ENCODE results near the gene SLC52A1.
"Not testable (repeated sequence)": the region's sequence is repeated elsewhere in the genome, so short reads cannot be mapped to it uniquely, and the experiment has no call there.

The SLC52A1 gene

DNA sequence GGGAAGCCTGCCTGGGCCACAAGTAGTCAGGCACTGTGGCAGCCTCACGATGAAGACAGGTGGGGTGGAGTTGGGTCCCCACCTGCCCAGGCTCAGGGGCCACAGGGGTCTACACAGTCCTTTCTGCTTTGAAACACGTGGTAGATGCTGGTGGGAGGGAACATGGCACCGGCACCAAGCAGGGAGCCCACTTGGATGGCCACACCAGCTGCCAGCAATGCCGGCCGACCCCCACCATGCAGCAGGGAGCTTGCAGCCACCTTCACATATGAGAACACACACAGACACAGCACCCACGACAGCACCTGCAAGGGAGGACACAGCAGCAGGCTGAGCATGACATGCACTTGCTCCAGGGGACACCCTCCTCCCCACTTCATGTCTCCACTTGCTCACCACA is 2.4 kb downstream of the SLC52A1 start:
- H2BK15ac ChIP-seq (ENCODE audit: low read length), result peak overlapping the region; percentile 1
- no peaks in the 10 kb centered on the region for H3K36me3 ChIP-seq (replicated peaks in 1 of 2; ENCODE audit: control insufficient read depth in 2 of 2, insufficient read depth in 2 of 2, low read length in 2 of 2)
- H2AFZ ChIP-seq (ENCODE audit: low read length), result no peak overlapping the region
- H3K14ac ChIP-seq (ENCODE audit: low read length), result no peak overlapping the region
- peak overlapping the region; percentile 27 for H3K18ac ChIP-seq (ENCODE audit: low read length)
- DNase-seq (ENCODE audit: low spot score), result no peak
- H2BK120ac ChIP-seq (ENCODE audit: low read depth, low read length), result no peak overlapping the region
- peaks cover 0 to 2% of the 10 kb centered on the region in 2 donors for H3K4me1 ChIP-seq (ENCODE audit: control insufficient read depth in 2 of 2, insufficient read depth in 1 of 2, low read depth in 1 of 2, low read length in 2 of 2)
- H3K79me1 ChIP-seq (ENCODE audit: low read depth, low read length), result peaks cover 4% of the 10 kb centered on the region
- H3K23ac ChIP-seq (ENCODE audit: low read depth, low read length, poor library complexity), result no peak overlapping the region
- no peak overlapping the region for H4K91ac ChIP-seq (ENCODE audit: low read depth, low read length, poor library complexity)
- H2AK5ac ChIP-seq (ENCODE audit: low read depth, low read length), result peak overlapping the region; percentile 88
- H4K8ac ChIP-seq (ENCODE audit: low read depth, low read length), result no peak overlapping the region
- peak overlapping the region; percentile 24 for H3K9ac ChIP-seq (ENCODE audit: low read depth, low read length, poor library complexity)
- H3K4me2 ChIP-seq (ENCODE audit: insufficient read depth, low read length, poor library complexity, severe bottlenecking), result no peak overlapping the region
- no peak overlapping the region for H2BK12ac ChIP-seq (ENCODE audit: low read length)
- no CpG with 5 or more reads among the region's 6 CpGs for WGBS, 2 donors (ENCODE audit: extremely low coverage in 2 of 2, insufficient read length in 2 of 2, insufficient replicate concordance in 1 of 2)
- peaks cover 0 to 40% (median 17%) of the 10 kb centered on the region in 3 experiments for H3K27me3 ChIP-seq (ENCODE audit: control insufficient read depth in 3 of 3, insufficient read depth in 3 of 3, low read depth in 1 of 3, low read length in 3 of 3)
- peak overlapping the region; percentile 0 for H3K4ac ChIP-seq (ENCODE audit: low read length)
- no peak overlapping the region for H3K27ac ChIP-seq (replicated peaks; ENCODE audit: low read length)
- no peak overlapping the region for H2BK5ac ChIP-seq (ENCODE audit: low read length)
- no peak overlapping the region for H3K4me3 ChIP-seq (ENCODE audit: low read length in 2 of 2)
- no peaks in the 10 kb centered on the region for H3K9me3 ChIP-seq (replicated peaks in 1 of 2; ENCODE audit: control insufficient read depth in 2 of 2, insufficient read depth in 1 of 2, low read depth in 1 of 2, low read length in 2 of 2)

DNA sequence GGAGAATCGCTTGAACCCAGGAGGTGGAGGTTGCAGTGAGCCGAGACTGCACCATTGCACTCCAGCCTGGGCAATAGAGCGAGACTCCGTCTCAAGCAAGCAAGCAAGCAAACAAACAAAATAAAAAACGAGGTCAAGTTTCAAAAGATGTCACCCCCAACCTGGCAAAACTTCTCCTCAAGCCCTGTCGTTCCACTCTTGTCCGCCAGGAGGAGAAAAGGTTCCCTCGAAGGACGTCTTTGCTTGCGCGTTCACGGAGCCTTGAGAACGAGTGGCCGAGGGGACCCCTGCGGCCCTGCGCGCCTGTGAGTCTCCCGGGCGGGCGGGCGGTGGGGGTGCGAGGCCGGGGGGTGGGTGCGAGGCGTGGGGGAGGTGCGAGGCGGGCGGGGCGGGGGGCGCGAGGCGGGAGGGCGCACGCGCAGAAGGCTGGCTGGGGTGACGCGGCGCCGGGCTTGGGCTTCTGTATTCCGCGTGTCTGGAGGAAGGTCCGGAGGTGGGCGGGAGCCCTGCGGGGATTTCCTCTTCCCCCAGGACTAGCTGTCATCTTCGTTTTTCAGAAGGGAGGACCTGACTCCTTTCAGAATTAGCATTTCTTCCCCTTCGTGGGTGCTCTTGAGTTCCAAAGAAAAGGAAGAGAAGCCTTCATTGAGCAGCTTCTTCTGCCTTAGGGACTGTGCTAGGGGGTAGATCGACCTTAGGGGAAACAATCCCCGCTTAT is 3.7 kb downstream of the SLC52A1 start:
- Histone ChIP-seq H2BK12ac (ENCODE audit: low read length) (no peak overlapping the region), H3K79me1 (ENCODE audit: low read depth, low read length) (peaks cover 4% of the 10 kb centered on the region), H4K8ac (ENCODE audit: low read depth, low read length) (no peak overlapping the region), H3K9me3 (replicated peaks in 1 of 2; ENCODE audit: control insufficient read depth in 2 of 2, insufficient read depth in 1 of 2, low read depth in 1 of 2, low read length in 2 of 2) (no peaks in the 10 kb centered on the region), H3K27me3 (ENCODE audit: control insufficient read depth in 3 of 3, insufficient read depth in 3 of 3, low read depth in 1 of 3, low read length in 3 of 3) (peaks cover 0 to 40% (median 17%) of the 10 kb centered on the region in 3 experiments), H2AFZ (ENCODE audit: low read length) (peak overlapping the region; percentile 80), H3K9ac (ENCODE audit: low read depth, low read length, poor library complexity) (no peak overlapping the region), H3K4me2 (ENCODE audit: insufficient read depth, low read length, poor library complexity, severe bottlenecking) (peak overlapping the region; percentile 54), H3K36me3 (replicated peaks in 1 of 2; ENCODE audit: control insufficient read depth in 2 of 2, insufficient read depth in 2 of 2, low read length in 2 of 2) (no peaks in the 10 kb centered on the region), H3K27ac (replicated peaks; ENCODE audit: low read length) (no peak overlapping the region), H2BK15ac (ENCODE audit: low read length) (no peak overlapping the region), H4K91ac (ENCODE audit: low read depth, low read length, poor library complexity) (no peak overlapping the region), H3K4me1 (ENCODE audit: control insufficient read depth in 2 of 2, insufficient read depth in 1 of 2, low read depth in 1 of 2, low read length in 2 of 2) (peaks cover 0 to 2% of the 10 kb centered on the region in 2 donors), H3K18ac (ENCODE audit: low read length) (peak overlapping the region; percentile 38), H3K4me3 (ENCODE audit: low read length in 2 of 2) (peak overlapping the region; percentile 39 to 67), H3K4ac (ENCODE audit: low read length) (no peak overlapping the region), H3K14ac (ENCODE audit: low read length) (no peak overlapping the region), H3K23ac (ENCODE audit: low read depth, low read length, poor library complexity) (no peak overlapping the region), H2BK120ac (ENCODE audit: low read depth, low read length) (no peak overlapping the region), H2BK5ac (ENCODE audit: low read length) (no peak overlapping the region), H2AK5ac (ENCODE audit: low read depth, low read length) (no peak overlapping the region)
- DNase-seq (ENCODE audit: low spot score), result peak; percentile 85
- no CpG with 5 or more reads among the region's 48 CpGs for WGBS, 2 donors (ENCODE audit: extremely low coverage in 2 of 2, insufficient read length in 2 of 2, insufficient replicate concordance in 1 of 2)

DNA sequence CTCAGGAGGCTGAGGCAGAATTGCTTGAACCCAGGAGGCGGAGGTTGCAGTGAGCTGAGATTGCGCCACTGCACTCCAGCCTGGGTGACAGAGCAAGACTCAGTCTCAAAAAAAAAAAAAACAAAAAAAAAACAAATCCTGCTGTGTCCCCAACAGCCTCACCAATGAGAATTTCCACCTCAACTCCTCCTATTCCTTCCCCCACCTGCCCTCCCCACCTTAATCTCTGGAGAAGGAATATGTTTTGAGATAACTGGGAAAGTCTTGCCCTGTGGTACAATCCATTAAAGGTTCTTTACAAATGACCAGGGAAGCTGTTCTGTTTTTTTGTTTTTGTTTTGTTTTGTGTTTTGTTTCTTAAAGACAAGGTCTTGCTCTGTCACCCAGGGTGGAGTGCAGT is 5.1 kb downstream of the SLC52A1 start:
- H3K36me3 ChIP-seq (replicated peaks in 1 of 2; ENCODE audit: control insufficient read depth in 2 of 2, insufficient read depth in 2 of 2, low read length in 2 of 2); H3K27ac ChIP-seq (replicated peaks; ENCODE audit: low read length); H2BK12ac ChIP-seq (ENCODE audit: low read length); H2AFZ ChIP-seq (ENCODE audit: low read length); H3K4me2 ChIP-seq (ENCODE audit: insufficient read depth, low read length, poor library complexity, severe bottlenecking); H4K91ac ChIP-seq (ENCODE audit: low read depth, low read length, poor library complexity); H2BK15ac ChIP-seq (ENCODE audit: low read length); H3K4ac ChIP-seq (ENCODE audit: low read length); H3K18ac ChIP-seq (ENCODE audit: low read length); H3K9ac ChIP-seq (ENCODE audit: low read depth, low read length, poor library complexity); H2BK120ac ChIP-seq (ENCODE audit: low read depth, low read length); H3K4me3 ChIP-seq (ENCODE audit: low read length in 2 of 2); H3K9me3 ChIP-seq (replicated peaks in 1 of 2; ENCODE audit: control insufficient read depth in 2 of 2, insufficient read depth in 1 of 2, low read depth in 1 of 2, low read length in 2 of 2); H4K8ac ChIP-seq (ENCODE audit: low read depth, low read length); DNase-seq (ENCODE audit: low spot score); H3K14ac ChIP-seq (ENCODE audit: low read length); H3K4me1 ChIP-seq (ENCODE audit: control insufficient read depth in 2 of 2, insufficient read depth in 1 of 2, low read depth in 1 of 2, low read length in 2 of 2); H3K23ac ChIP-seq (ENCODE audit: low read depth, low read length, poor library complexity); H2BK5ac ChIP-seq (ENCODE audit: low read length); H2AK5ac ChIP-seq (ENCODE audit: low read depth, low read length); H3K79me1 ChIP-seq (ENCODE audit: low read depth, low read length): not testable (repeated sequence)
- H3K27me3 ChIP-seq (ENCODE audit: control insufficient read depth in 3 of 3, insufficient read depth in 3 of 3, low read depth in 1 of 3, low read length in 3 of 3), result peaks cover 0 to 39% (median 14%) of the 10 kb centered on the region in 3 experiments
- WGBS, 2 donors (ENCODE audit: extremely low coverage in 2 of 2, insufficient read length in 2 of 2, insufficient replicate concordance in 1 of 2), result no CpG with 5 or more reads among the region's 2 CpGs

DNA sequence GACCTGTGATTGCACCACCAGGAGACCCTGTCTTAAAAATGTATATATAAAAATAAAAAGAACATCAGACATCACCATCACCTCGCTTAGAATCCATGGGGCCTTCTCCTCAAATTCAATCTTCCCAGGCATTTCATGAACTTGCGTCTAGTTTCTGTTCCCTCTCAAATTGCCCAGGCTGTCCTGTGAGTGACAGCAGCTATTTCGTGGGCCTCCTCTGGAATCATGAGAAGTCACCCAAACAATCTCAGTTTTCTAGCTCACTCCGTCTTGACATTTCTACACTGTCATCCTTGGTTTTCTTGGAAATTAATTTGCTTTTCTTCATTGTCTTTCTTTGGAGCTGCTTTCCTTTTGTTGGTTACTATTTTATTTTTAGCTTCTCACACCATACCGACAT is 7.3 kb downstream of the SLC52A1 start:
- no peak overlapping the region for H3K14ac ChIP-seq (ENCODE audit: low read length)
- WGBS, 2 donors (ENCODE audit: extremely low coverage in 2 of 2, insufficient read length in 2 of 2, insufficient replicate concordance in 1 of 2), result no CpG with 5 or more reads among the region's 5 CpGs

More for the DNA sequence above, 7.3 kb downstream of the SLC52A1 start:
- Histone ChIP-seq H4K8ac (ENCODE audit: low read depth, low read length) (no peak overlapping the region), H2AFZ (ENCODE audit: low read length) (no peak overlapping the region), H2BK5ac (ENCODE audit: low read length) (no peak overlapping the region), H3K18ac (ENCODE audit: low read length) (no peak overlapping the region), H3K27ac (replicated peaks; ENCODE audit: low read length) (no peak overlapping the region), H3K4ac (ENCODE audit: low read length) (no peak overlapping the region), H3K9ac (ENCODE audit: low read depth, low read length, poor library complexity) (no peak overlapping the region), H2BK12ac (ENCODE audit: low read length) (no peak overlapping the region), H3K4me3 (ENCODE audit: low read length in 2 of 2) (no peak overlapping the region), H2AK5ac (ENCODE audit: low read depth, low read length) (no peak overlapping the region), H3K79me1 (ENCODE audit: low read depth, low read length) (peaks cover 4% of the 10 kb centered on the region), H4K91ac (ENCODE audit: low read depth, low read length, poor library complexity) (no peak overlapping the region), H2BK15ac (ENCODE audit: low read length) (no peak overlapping the region), H3K9me3 (replicated peaks in 1 of 2; ENCODE audit: control insufficient read depth in 2 of 2, insufficient read depth in 1 of 2, low read depth in 1 of 2, low read length in 2 of 2) (no peaks in the 10 kb centered on the region), H3K4me1 (ENCODE audit: control insufficient read depth in 2 of 2, insufficient read depth in 1 of 2, low read depth in 1 of 2, low read length in 2 of 2) (no peaks in the 10 kb centered on the region), H3K4me2 (ENCODE audit: insufficient read depth, low read length, poor library complexity, severe bottlenecking) (no peak overlapping the region), H2BK120ac (ENCODE audit: low read depth, low read length) (no peak overlapping the region), H3K23ac (ENCODE audit: low read depth, low read length, poor library complexity) (no peak overlapping the region), H3K27me3 (ENCODE audit: control insufficient read depth in 3 of 3, insufficient read depth in 3 of 3, low read depth in 1 of 3, low read length in 3 of 3) (peaks cover 0 to 18% (median 2%) of the 10 kb centered on the region in 3 experiments), H3K36me3 (replicated peaks in 1 of 2; ENCODE audit: control insufficient read depth in 2 of 2, insufficient read depth in 2 of 2, low read length in 2 of 2) (peaks cover 4 to 14% of the 10 kb centered on the region in 2 donors)
- DNase-seq (ENCODE audit: low spot score), result no peak

Measured in neuronal stem cell (in vitro differentiated cells).